ENCODE results near the gene SCN11A. TPM values are rescaled to one million over a fixed set of nuclear protein-coding genes. Genes with fewer than 3 reads are reported as not detected.

The SCN11A gene
- total RNA-seq, 2 donors from 2014 or later = 0.09 to 1.7 TPM

GRCh38 chr3:39082666-39083313 lies 31.0 kb upstream of the SCN11A start:
- H3K9me3 ChIP-seq = no peaks in the 10 kb centered on the region
- no peaks in the 10 kb centered on the region for H3K4me1 ChIP-seq (replicated peaks)
- no peak for TF ChIP-seq POLR2A (IDR thresholded peaks at IDR 0.05)
- TF ChIP-seq POLR2AphosphoS5 (IDR thresholded peaks at IDR 0.05) = no peak
- TF ChIP-seq CTCF (IDR thresholded peaks at IDR 0.05) = no peak
- DNase-seq (ENCODE audit: low spot score) = no peak
- H3K36me3 ChIP-seq = no peaks in the 10 kb centered on the region
- no peaks in the 10 kb centered on the region for H3K27me3 ChIP-seq (replicated peaks; ENCODE audit: insufficient read depth)
- H3K27ac ChIP-seq = no peak overlapping the region
- 96% methylated on average over 4 of the region's 4 CpGs for WGBS
- H3K4me3 ChIP-seq = no peak overlapping the region
- intact Hi-C loops (cut with DNase I) = no loop called here

- Histone ChIP-seq H3K36me3 (peaks cover 0 to 8% of the 10 kb centered on the region in 2 donors), H3K27ac (no peak overlapping the region), H3K9me3 (no peaks in the 10 kb centered on the region), H3K27me3 (replicated peaks; ENCODE audit: insufficient read depth) (no peaks in the 10 kb centered on the region), H3K4me1 (replicated peaks) (no peaks in the 10 kb centered on the region), H3K4me3 (no peak overlapping the region)
- DNase-seq (ENCODE audit: low spot score) = no peak
- TF ChIP-seq POLR2A (IDR thresholded peaks at IDR 0.05) (no peak), CTCF (IDR thresholded peaks at IDR 0.05) (no peak), POLR2AphosphoS5 (IDR thresholded peaks at IDR 0.05) (no peak)
- intact Hi-C loops (cut with DNase I) = no loop called here
Observed at GRCh38 chr3:39080026-39080425, 28.3 kb upstream of the SCN11A start.

- Histone ChIP-seq H3K4me1 (replicated peaks) (no peaks in the 10 kb centered on the region), H3K4me3 (no peak overlapping the region), H3K27me3 (replicated peaks; ENCODE audit: insufficient read depth) (no peaks in the 10 kb centered on the region), H3K36me3 (peaks cover 0 to 8% of the 10 kb centered on the region in 2 donors), H3K9me3 (no peaks in the 10 kb centered on the region), H3K27ac (no peak overlapping the region)
- intact Hi-C loops (cut with DNase I) = no loop called here
- no peak for DNase-seq (ENCODE audit: low spot score)
- TF ChIP-seq CTCF (IDR thresholded peaks at IDR 0.05) (no peak), POLR2AphosphoS5 (IDR thresholded peaks at IDR 0.05) (no peak), POLR2A (IDR thresholded peaks at IDR 0.05) (no peak)
Observed at GRCh38 chr3:39079530-39079929, 27.8 kb upstream of the SCN11A start.

- intact Hi-C loops (cut with DNase I) = no loop called here
- peaks cover 0 to 12% of the 10 kb centered on the region in 2 donors for H3K36me3 ChIP-seq
- H3K4me1 ChIP-seq (replicated peaks) = no peaks in the 10 kb centered on the region
- TF ChIP-seq POLR2A (IDR thresholded peaks at IDR 0.05) = no peak
- TF ChIP-seq POLR2AphosphoS5 (IDR thresholded peaks at IDR 0.05) = no peak
- TF ChIP-seq CTCF (IDR thresholded peaks at IDR 0.05) = no peak
- no peak for DNase-seq (ENCODE audit: low spot score)
- no peak overlapping the region for H3K4me3 ChIP-seq
- no peaks in the 10 kb centered on the region for H3K27me3 ChIP-seq (replicated peaks; ENCODE audit: insufficient read depth)
- H3K27ac ChIP-seq = no peak overlapping the region
- H3K9me3 ChIP-seq = no peaks in the 10 kb centered on the region
- 95% methylated on average over 10 of the region's 10 CpGs for WGBS
Observed at GRCh38 chr3:39075910-39076309, 24.2 kb upstream of the SCN11A start.

- DNase-seq (ENCODE audit: low spot score) = no peak
- 51% methylated on average over 3 of the region's 3 CpGs for WGBS
Observed at GRCh38 chr3:39068556-39068955, 16.8 kb upstream of the SCN11A start.

More at GRCh38 chr3:39068556-39068955, 16.8 kb upstream of the SCN11A start:
- Histone ChIP-seq H3K36me3 (no peaks in the 10 kb centered on the region), H3K27me3 (replicated peaks; ENCODE audit: insufficient read depth) (no peaks in the 10 kb centered on the region), H3K4me1 (replicated peaks) (no peaks in the 10 kb centered on the region), H3K27ac (no peak overlapping the region), H3K9me3 (no peaks in the 10 kb centered on the region), H3K4me3 (no peak overlapping the region)
- intact Hi-C loops (cut with DNase I) = no loop called here
- TF ChIP-seq POLR2AphosphoS5 (IDR thresholded peaks at IDR 0.05) (no peak), POLR2A (IDR thresholded peaks at IDR 0.05) (no peak), CTCF (IDR thresholded peaks at IDR 0.05) (no peak)
